Uterus (tissue), 4 donors: ENCODE measurements around the gene KIF2A. TPM values are rescaled to one million over a fixed set of nuclear protein-coding genes. Genes with fewer than 3 reads are reported as not detected.

Experiments used
- DNase-seq, 2 donors: peaks; one replicate each; pipeline ENCODE4 v3.0.0-alpha.2; 2019 to 2020
- H3K27ac ChIP-seq, 2 donors: fragments of 200-600 bp; sonication (generic); 1 replicate in 1 of 2; 2 replicates in 1 of 2; pipeline ENCODE4 v1.5.1; 2016 to 2018
- H3K27me3 ChIP-seq, 2 donors: fragments of 200-600 bp; sonication (generic); one replicate each; pipeline ENCODE4 v1.5.1; 2018 to 2019; ENCODE audit warnings: control low read depth in 1 of 2
- H3K36me3 ChIP-seq, 2 donors: fragments of 200-600 bp; sonication (generic); one replicate each; pipeline ENCODE4 v1.5.1; 2019; ENCODE audit warnings: control low read depth in 1 of 2
- H3K4me1 ChIP-seq, 2 donors: fragments of 200-600 bp; sonication (generic); one replicate each; pipeline ENCODE4 v1.5.1; 2018 to 2019; ENCODE audit warnings: control low read depth in 1 of 2
- H3K4me3 ChIP-seq, 2 donors: fragments of 200-600 bp; sonication (generic); 1 replicate in 1 of 2; 2 replicates in 1 of 2; pipeline ENCODE4 v1.5.1; 2018 to 2019; ENCODE audit warnings: mild to moderate bottlenecking in 1 of 2
- H3K9me3 ChIP-seq, 2 donors: fragments of 200-600 bp; sonication (generic); one replicate each; pipeline ENCODE4 v1.5.1; 2019; ENCODE audit warnings: control low read depth in 1 of 2
- CTCF ChIP-seq, 4 experiments: fragments of 200-600 bp in 2 of 4; fragments of 450-650 bp in 2 of 4; sonication (generic) in 2 of 4; IDR thresholded peaks; one replicate each; pipeline ENCODE4 v1.5.1; 2016 to 2019; ENCODE audit warnings: antibody characterized with exemption in 4 of 4, mild to moderate bottlenecking in 2 of 4, moderate library complexity in 1 of 4
- POLR2A ChIP-seq, 2 donors: fragments of 450-650 bp; IDR thresholded peaks; one replicate each; pipeline ENCODE4 v1.6.1; 2016; ENCODE audit warnings: antibody characterized with exemption in 2 of 2, mild to moderate bottlenecking in 1 of 2, moderate library complexity in 1 of 2
- intact Hi-C: fragments of 100-400 bp; cut with DNase I; formaldehyde crosslinking; loops from one replicate; pipeline ENCODE4 v1.15.1; 2023; ENCODE audit warnings: low total_unique reads
- total RNA-seq, 4 donors: library from RNA; depleted of rRNA in 3 of 4; stranded (reverse); fragments of >200 nt in 3 of 4; gene quantifications; one replicate each; pipeline versions ENCODE4 v1.1.0 to v1.2.4, GENCODE V29; 2014 to 2023
- donor health status: DM: yes; HTN: yes; CAD: no.

The KIF2A gene
- total RNA-seq, 4 donors from 2014 or later: 32.8 to 116 (median 39.4) TPM

DNA sequence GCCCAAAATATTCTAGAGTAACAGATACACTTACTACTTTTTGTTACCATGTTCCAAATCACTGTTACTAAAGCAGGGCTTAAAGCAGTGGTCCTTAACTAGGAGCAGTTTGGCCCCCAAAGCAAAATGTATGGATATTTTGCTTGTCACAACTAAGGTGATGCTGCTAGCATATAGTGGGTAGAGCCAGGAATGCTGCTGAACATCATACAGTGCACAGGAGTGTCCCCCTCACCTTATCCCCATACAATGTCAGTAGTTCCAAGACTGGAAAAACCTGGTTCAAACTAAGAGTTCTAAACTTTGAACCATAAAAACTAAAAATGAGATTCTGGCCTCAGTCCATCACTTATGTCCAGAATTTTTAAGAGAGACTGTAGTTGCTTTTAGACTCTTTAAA, 69.6 kb downstream of the KIF2A start:
- Histone ChIP-seq H3K4me3 (no peak overlapping the region), H3K27me3 (no peaks in the 10 kb centered on the region), H3K36me3 (no peaks in the 10 kb centered on the region), H3K9me3 (no peaks in the 10 kb centered on the region), H3K4me1 (no peaks in the 10 kb centered on the region), H3K27ac (no peak overlapping the region)
- intact Hi-C loops: no loop called here
- TF ChIP-seq POLR2A (IDR thresholded peaks at IDR 0.05) (no peak), CTCF (IDR thresholded peaks at IDR 0.05) (no peak)
- no peak for DNase-seq

DNA sequence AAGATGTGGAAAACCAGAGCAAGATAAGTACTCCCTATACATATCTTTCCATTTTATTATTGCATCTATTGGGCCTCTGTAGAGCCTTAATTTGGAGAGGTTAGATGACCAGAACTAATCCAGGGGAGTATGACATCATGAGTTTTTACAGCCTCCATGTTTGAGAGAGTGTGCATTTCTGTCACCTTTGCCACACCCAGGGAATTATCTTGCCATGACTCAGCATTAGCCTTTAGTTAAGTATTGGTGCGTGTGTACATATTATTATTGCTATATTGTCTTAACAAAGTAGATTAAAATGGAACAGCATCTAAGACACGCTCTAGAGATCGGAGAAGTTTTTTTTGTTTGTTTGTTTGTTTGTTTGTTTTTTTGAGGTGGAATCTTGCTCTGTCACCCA, 70.1 kb downstream of the KIF2A start:
- no peak overlapping the region for H3K27ac ChIP-seq
- intact Hi-C loops: no loop called here

DNA sequence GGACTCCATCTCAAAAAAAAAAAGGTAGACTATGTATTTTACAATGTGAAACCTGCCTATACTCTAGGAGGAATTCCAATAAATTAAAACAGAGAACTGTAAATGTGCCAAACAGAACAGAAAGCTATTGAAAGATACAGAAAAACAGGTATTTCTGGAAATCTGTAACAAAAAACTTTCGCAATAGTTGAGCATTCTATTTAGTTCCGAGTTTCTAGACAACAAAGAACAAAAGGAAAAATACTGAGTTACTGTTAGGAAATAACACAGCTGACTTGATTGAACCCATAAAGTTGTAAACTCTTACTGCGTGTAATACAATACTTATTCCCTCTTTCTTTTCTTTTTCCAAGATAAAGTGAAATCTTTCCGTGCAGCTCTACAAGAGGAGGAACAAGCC, 79.1 kb downstream of the KIF2A start:
- no peaks in the 10 kb centered on the region for H3K36me3 ChIP-seq
- H3K4me1 ChIP-seq: no peaks in the 10 kb centered on the region
- DNase-seq: no peak
- H3K27ac ChIP-seq: no peak overlapping the region
- H3K4me3 ChIP-seq: no peak overlapping the region
- intact Hi-C loops: no loop called here
- no peaks in the 10 kb centered on the region for H3K9me3 ChIP-seq
- H3K27me3 ChIP-seq: no peaks in the 10 kb centered on the region
- no peak for TF ChIP-seq CTCF (IDR thresholded peaks at IDR 0.05)
- no peak for TF ChIP-seq POLR2A (IDR thresholded peaks at IDR 0.05)

More for the DNA sequence above, 70.1 kb downstream of the KIF2A start:
- H3K4me1 ChIP-seq: no peaks in the 10 kb centered on the region
- TF ChIP-seq CTCF (IDR thresholded peaks at IDR 0.05) (no peak), POLR2A (IDR thresholded peaks at IDR 0.05) (no peak)
- no peaks in the 10 kb centered on the region for H3K27me3 ChIP-seq
- H3K36me3 ChIP-seq: no peaks in the 10 kb centered on the region
- no peak for DNase-seq
- H3K9me3 ChIP-seq: no peaks in the 10 kb centered on the region
- no peak overlapping the region for H3K4me3 ChIP-seq

- no peak for TF ChIP-seq POLR2A (IDR thresholded peaks at IDR 0.05)
- TF ChIP-seq CTCF (IDR thresholded peaks at IDR 0.05): no peak
- Histone ChIP-seq H3K27ac (no peak overlapping the region), H3K36me3 (no peaks in the 10 kb centered on the region), H3K4me3 (no peak overlapping the region), H3K27me3 (no peaks in the 10 kb centered on the region), H3K9me3 (no peaks in the 10 kb centered on the region), H3K4me1 (no peaks in the 10 kb centered on the region)
- intact Hi-C loops: no loop called here
- DNase-seq: no peak
Observed at GRCh38 chr5:62385816-62386400, 79.9 kb downstream of the KIF2A start.

- Histone ChIP-seq H3K27me3 (no peaks in the 10 kb centered on the region), H3K4me3 (no peak overlapping the region), H3K9me3 (no peaks in the 10 kb centered on the region), H3K27ac (peak overlapping the region in 1 of 2 donors; percentile 43), H3K36me3 (no peaks in the 10 kb centered on the region), H3K4me1 (no peaks in the 10 kb centered on the region)
- intact Hi-C loops: no loop called here
- TF ChIP-seq CTCF (IDR thresholded peaks at IDR 0.05): no peak
- no peak for TF ChIP-seq POLR2A (IDR thresholded peaks at IDR 0.05)
- DNase-seq: no peak
Observed at GRCh38 chr5:62386824-62387223, 80.8 kb downstream of the KIF2A start.
